Measurements from ENCODE around the gene EML4. TPM values are rescaled to one million over a fixed set of nuclear protein-coding genes. Genes with fewer than 3 reads are reported as not detected.

The EML4 gene
- polyA plus RNA-seq, 1 experiment = 19.1 TPM

- Histone ChIP-seq H3K36me3 (ENCODE audit: control insufficient read depth, insufficient read depth, low read length) (no peaks in the 10 kb centered on the region), H3K27me3 (ENCODE audit: control insufficient read depth, insufficient read depth, low read length) (no peaks in the 10 kb centered on the region), H3K4me3 (ENCODE audit: low read depth, low read length) (peak overlapping the region; percentile 21)
- ChIA-PET POLR2A (interaction anchor here (0.5 to 0.6 kb wide), 2 partner anchors 40 to 476 kb away, joined by 6 to 8 read pairs; no protein-coding TSS in a partner anchor), CTCF (interaction anchor here (0.6 to 2.0 kb wide), 4 partner anchors 9 to 173 kb away, joined by 3 to 8 read pairs (median 6); no protein-coding TSS in a partner anchor)
- DNase-seq (ENCODE audit: low read depth) = peak; percentile 75
- no peak for TF ChIP-seq CTCF (IDR thresholded peaks at IDR 0.05; ENCODE audit: insufficient read depth, low read depth, low read length)
Observed at GRCh38 chr2:42141687-42142546, 27.2 kb upstream of the EML4 start.

- Histone ChIP-seq H3K4me3 (ENCODE audit: low read depth, low read length) (no peak overlapping the region), H3K27me3 (ENCODE audit: control insufficient read depth, insufficient read depth, low read length) (no peaks in the 10 kb centered on the region), H3K36me3 (ENCODE audit: control insufficient read depth, insufficient read depth, low read length) (no peaks in the 10 kb centered on the region)
- TF ChIP-seq CTCF (IDR thresholded peaks at IDR 0.05; ENCODE audit: insufficient read depth, low read depth, low read length) = no peak
- DNase-seq (ENCODE audit: low read depth) = no peak
- ChIA-PET POLR2A (no interaction called here), CTCF (interaction anchor here (0.6 to 2.0 kb wide), 2 partner anchors 10 to 172 kb away, joined by 4 to 8 read pairs; no protein-coding TSS in a partner anchor)
Observed at GRCh38 chr2:42142547-42143184, 26.5 kb upstream of the EML4 start.

GRCh38 chr2:42147641-42148274 lies 21.4 kb upstream of the EML4 start:
- H3K36me3 ChIP-seq (ENCODE audit: control insufficient read depth, insufficient read depth, low read length) = no peaks in the 10 kb centered on the region
- CTCF ChIA-PET = interaction anchor here (1.1 kb wide), 1 partner anchor 12 kb away, joined by 3 read pairs; no protein-coding TSS in a partner anchor
- TF ChIP-seq CTCF (IDR thresholded peaks at IDR 0.05; ENCODE audit: insufficient read depth, low read depth, low read length) = no peak
- POLR2A ChIA-PET = interaction anchor here (0.9 to 1.4 kb wide), 2 partner anchors 9 to 34 kb away, joined by 6 to 9 read pairs; no protein-coding TSS in a partner anchor
- H3K27me3 ChIP-seq (ENCODE audit: control insufficient read depth, insufficient read depth, low read length) = no peaks in the 10 kb centered on the region
- peak; percentile 69 for DNase-seq (ENCODE audit: low read depth)
- no peak overlapping the region for H3K4me3 ChIP-seq (ENCODE audit: low read depth, low read length)

- ChIA-PET POLR2A (no interaction called here), CTCF (no interaction called here)
- no peak for TF ChIP-seq CTCF (IDR thresholded peaks at IDR 0.05; ENCODE audit: insufficient read depth, low read depth, low read length)
- Histone ChIP-seq H3K27me3 (ENCODE audit: control insufficient read depth, insufficient read depth, low read length) (no peaks in the 10 kb centered on the region), H3K4me3 (ENCODE audit: low read depth, low read length) (no peak overlapping the region), H3K36me3 (ENCODE audit: control insufficient read depth, insufficient read depth, low read length) (no peaks in the 10 kb centered on the region)
- DNase-seq (ENCODE audit: low read depth) = no peak
Observed at GRCh38 chr2:42150159-42150558, 19.0 kb upstream of the EML4 start.

All from BJ (cell line).